Activated naive CD4-positive, alpha-beta T cell treated with anti-CD3 and anti-CD28 coated beads, Interleukin-2, amount 10 ng/mL, durations not matched to agents 7 days and 5 days (primary cell): ENCODE results near the gene ZNF688.

ENCODE experiments used
- CTCF ChIA-PET: fragments of 350-600 bp; sonication (Branson Sonifier 250); formaldehyde crosslinking; loops from one replicate; lab custom pipeline; 2021; ENCODE audit warnings: antibody characterized with exemption; lab: Charles Lee
- DNase-seq: peaks from one replicate; pipeline ENCODE4 v3.0.0-alpha.2; 2020
- H3K27ac Mint-ChIP-seq: one replicate; pipeline ENCODE4 v1.8.0; 2021; ENCODE audit warnings: mild to moderate bottlenecking, moderate library complexity, mixed read lengths
- H3K27me3 Mint-ChIP-seq: one replicate; pipeline ENCODE4 v1.8.0; 2021; ENCODE audit warnings: mild to moderate bottlenecking, mixed read lengths
- H3K36me3 Mint-ChIP-seq: one replicate; pipeline ENCODE4 v1.8.0; 2021; ENCODE audit warnings: mixed read lengths
- H3K4me1 Mint-ChIP-seq: one replicate; pipeline ENCODE4 v1.8.0; 2021; ENCODE audit warnings: mixed read lengths
- H3K4me3 Mint-ChIP-seq: one replicate; pipeline ENCODE4 v1.8.0; 2021; ENCODE audit warnings: mild to moderate bottlenecking, moderate library complexity, mixed read lengths
- H3K9me3 Mint-ChIP-seq: one replicate; pipeline ENCODE4 v1.8.0; 2021; ENCODE audit warnings: mixed read lengths

Gene ZNF688

GRCh38 chr16:30521476-30521872 lies 50.0 kb downstream of the ZNF688 start:
- Mint-ChIP-seq H3K4me3 (no peak overlapping the region), H3K4me1 (peaks cover 17% of the 10 kb centered on the region), H3K27me3 (peaks cover 14% of the 10 kb centered on the region), H3K36me3 (peaks cover 56% of the 10 kb centered on the region), H3K27ac (peak overlapping the region; percentile 42), H3K9me3 (no peaks in the 10 kb centered on the region)
- no peak for DNase-seq
- CTCF ChIA-PET, result no interaction called here
